ENCODE measurements around the gene EFS.

The EFS gene

GRCh38 chr14:23380976-23381375, 16.0 kb upstream of the EFS start:
- no peak overlapping the region for H4K5ac ChIP-seq (ENCODE audit: low read length)
- no peak overlapping the region for H4K8ac ChIP-seq (ENCODE audit: low read depth, low read length)
- no peaks in the 10 kb centered on the region for H3K27me3 ChIP-seq (ENCODE audit: insufficient read depth, low read length, poor library complexity)
- peaks cover 3% of the 10 kb centered on the region for H3K4me1 ChIP-seq (ENCODE audit: control insufficient read depth, low read depth, low read length)
- no peak overlapping the region for H3K56ac ChIP-seq (ENCODE audit: low read length)
- no peaks in the 10 kb centered on the region for H3K79me1 ChIP-seq (ENCODE audit: low read length)
- no CpG with 5 or more reads among the region's 4 CpGs for WGBS (ENCODE audit: extremely low coverage, insufficient coverage, low lambda C conversion rate)
- no peak for DNase-seq
- no peak overlapping the region for H3K4me3 ChIP-seq (ENCODE audit: low read length)
- no peak overlapping the region for H3K27ac ChIP-seq (ENCODE audit: low read depth, low read length)
- H3K36me3 ChIP-seq (ENCODE audit: control insufficient read depth, insufficient read depth, low read length) = no peaks in the 10 kb centered on the region
- H3K4me2 ChIP-seq (ENCODE audit: low read length) = no peak overlapping the region
- no peak overlapping the region for H3K4ac ChIP-seq (ENCODE audit: low read depth, low read length)
- no peaks in the 10 kb centered on the region for H3K79me2 ChIP-seq (ENCODE audit: control insufficient read depth, insufficient read depth, low read length)
- H2BK5ac ChIP-seq (ENCODE audit: low read length) = no peak overlapping the region
- no peak overlapping the region for H3K23ac ChIP-seq (ENCODE audit: low read length)
- H3K18ac ChIP-seq (ENCODE audit: low read length) = no peak overlapping the region
- H2BK120ac ChIP-seq (ENCODE audit: low read depth, low read length) = no peak overlapping the region
- H2BK15ac ChIP-seq (replicated peaks; ENCODE audit: low read depth) = no peak overlapping the region
- H2AK5ac ChIP-seq (ENCODE audit: low read length) = no peak overlapping the region
- H3K9ac ChIP-seq (ENCODE audit: low read length) = no peak overlapping the region

GRCh38 chr14:23380197-23380914, 15.4 kb upstream of the EFS start:
- Histone ChIP-seq H3K9ac (ENCODE audit: low read length) (no peak overlapping the region), H3K4me1 (ENCODE audit: control insufficient read depth, low read depth, low read length) (peaks cover 3% of the 10 kb centered on the region), H3K4ac (ENCODE audit: low read depth, low read length) (no peak overlapping the region), H4K5ac (ENCODE audit: low read length) (no peak overlapping the region), H3K23ac (ENCODE audit: low read length) (no peak overlapping the region), H3K4me2 (ENCODE audit: low read length) (no peak overlapping the region), H2BK15ac (replicated peaks; ENCODE audit: low read depth) (no peak overlapping the region), H3K27me3 (ENCODE audit: insufficient read depth, low read length, poor library complexity) (no peaks in the 10 kb centered on the region), H3K27ac (ENCODE audit: low read depth, low read length) (no peak overlapping the region), H3K4me3 (ENCODE audit: low read length) (no peak overlapping the region), H3K79me2 (ENCODE audit: control insufficient read depth, insufficient read depth, low read length) (no peaks in the 10 kb centered on the region), H2BK5ac (ENCODE audit: low read length) (no peak overlapping the region), H2AK5ac (ENCODE audit: low read length) (no peak overlapping the region), H4K8ac (ENCODE audit: low read depth, low read length) (no peak overlapping the region), H3K56ac (ENCODE audit: low read length) (no peak overlapping the region), H2BK120ac (ENCODE audit: low read depth, low read length) (no peak overlapping the region), H3K79me1 (ENCODE audit: low read length) (no peaks in the 10 kb centered on the region), H3K18ac (ENCODE audit: low read length) (no peak overlapping the region), H3K36me3 (ENCODE audit: control insufficient read depth, insufficient read depth, low read length) (no peaks in the 10 kb centered on the region)
- no CpG with 5 or more reads among the region's 16 CpGs for WGBS (ENCODE audit: extremely low coverage, insufficient coverage, low lambda C conversion rate)
- no peak for DNase-seq

- Histone ChIP-seq H3K4me1 (ENCODE audit: control insufficient read depth, low read depth, low read length) (peaks cover 3% of the 10 kb centered on the region), H3K36me3 (ENCODE audit: control insufficient read depth, insufficient read depth, low read length) (no peaks in the 10 kb centered on the region), H2BK15ac (replicated peaks; ENCODE audit: low read depth) (no peak overlapping the region), H3K27ac (ENCODE audit: low read depth, low read length) (no peak overlapping the region), H2BK5ac (ENCODE audit: low read length) (no peak overlapping the region), H3K79me1 (ENCODE audit: low read length) (no peaks in the 10 kb centered on the region), H3K9ac (ENCODE audit: low read length) (no peak overlapping the region), H3K18ac (ENCODE audit: low read length) (no peak overlapping the region), H4K8ac (ENCODE audit: low read depth, low read length) (no peak overlapping the region), H3K4me3 (ENCODE audit: low read length) (no peak overlapping the region), H3K23ac (ENCODE audit: low read length) (no peak overlapping the region), H2AK5ac (ENCODE audit: low read length) (no peak overlapping the region), H3K4me2 (ENCODE audit: low read length) (no peak overlapping the region), H3K56ac (ENCODE audit: low read length) (no peak overlapping the region), H2BK120ac (ENCODE audit: low read depth, low read length) (no peak overlapping the region), H3K4ac (ENCODE audit: low read depth, low read length) (no peak overlapping the region), H4K5ac (ENCODE audit: low read length) (no peak overlapping the region), H3K79me2 (ENCODE audit: control insufficient read depth, insufficient read depth, low read length) (no peaks in the 10 kb centered on the region), H3K27me3 (ENCODE audit: insufficient read depth, low read length, poor library complexity) (no peaks in the 10 kb centered on the region)
- WGBS (ENCODE audit: extremely low coverage, insufficient coverage, low lambda C conversion rate) = no CpG with 5 or more reads among the region's 12 CpGs
- peak; percentile 64 for DNase-seq
These were observed 14.6 kb upstream of the EFS start for GRCh38 chr14:23379366-23380196.

GRCh38 chr14:23378612-23379220, 13.7 kb upstream of the EFS start:
- Histone ChIP-seq H3K27me3 (ENCODE audit: insufficient read depth, low read length, poor library complexity) (no peaks in the 10 kb centered on the region), H3K23ac (ENCODE audit: low read length) (no peak overlapping the region), H3K9ac (ENCODE audit: low read length) (no peak overlapping the region), H3K79me2 (ENCODE audit: control insufficient read depth, insufficient read depth, low read length) (no peaks in the 10 kb centered on the region), H3K56ac (ENCODE audit: low read length) (no peak overlapping the region), H2BK120ac (ENCODE audit: low read depth, low read length) (no peak overlapping the region), H3K4me3 (ENCODE audit: low read length) (no peak overlapping the region), H4K8ac (ENCODE audit: low read depth, low read length) (no peak overlapping the region), H3K4ac (ENCODE audit: low read depth, low read length) (no peak overlapping the region), H3K27ac (ENCODE audit: low read depth, low read length) (no peak overlapping the region), H3K79me1 (ENCODE audit: low read length) (no peaks in the 10 kb centered on the region), H4K5ac (ENCODE audit: low read length) (no peak overlapping the region), H2AK5ac (ENCODE audit: low read length) (no peak overlapping the region), H3K4me1 (ENCODE audit: control insufficient read depth, low read depth, low read length) (peaks cover 3% of the 10 kb centered on the region), H3K4me2 (ENCODE audit: low read length) (no peak overlapping the region), H3K18ac (ENCODE audit: low read length) (no peak overlapping the region), H3K36me3 (ENCODE audit: control insufficient read depth, insufficient read depth, low read length) (no peaks in the 10 kb centered on the region), H2BK5ac (ENCODE audit: low read length) (no peak overlapping the region), H2BK15ac (replicated peaks; ENCODE audit: low read depth) (no peak overlapping the region)
- no peak for DNase-seq
- no CpG with 5 or more reads among the region's 11 CpGs for WGBS (ENCODE audit: extremely low coverage, insufficient coverage, low lambda C conversion rate)

GRCh38 chr14:23377573-23378563, 12.9 kb upstream of the EFS start:
- Histone ChIP-seq H2BK15ac (replicated peaks; ENCODE audit: low read depth) (no peak overlapping the region), H2BK5ac (ENCODE audit: low read length) (no peak overlapping the region), H3K27me3 (ENCODE audit: insufficient read depth, low read length, poor library complexity) (no peaks in the 10 kb centered on the region), H3K9ac (ENCODE audit: low read length) (no peak overlapping the region), H3K4me3 (ENCODE audit: low read length) (no peak overlapping the region), H2AK5ac (ENCODE audit: low read length) (no peak overlapping the region), H3K4ac (ENCODE audit: low read depth, low read length) (no peak overlapping the region), H3K4me1 (ENCODE audit: control insufficient read depth, low read depth, low read length) (peaks cover 3% of the 10 kb centered on the region), H3K79me1 (ENCODE audit: low read length) (no peaks in the 10 kb centered on the region), H2BK120ac (ENCODE audit: low read depth, low read length) (no peak overlapping the region), H3K36me3 (ENCODE audit: control insufficient read depth, insufficient read depth, low read length) (no peaks in the 10 kb centered on the region), H3K79me2 (ENCODE audit: control insufficient read depth, insufficient read depth, low read length) (no peaks in the 10 kb centered on the region), H3K4me2 (ENCODE audit: low read length) (no peak overlapping the region), H3K27ac (ENCODE audit: low read depth, low read length) (no peak overlapping the region), H3K18ac (ENCODE audit: low read length) (no peak overlapping the region), H4K5ac (ENCODE audit: low read length) (no peak overlapping the region), H3K56ac (ENCODE audit: low read length) (no peak overlapping the region), H4K8ac (ENCODE audit: low read depth, low read length) (no peak overlapping the region), H3K23ac (ENCODE audit: low read length) (no peak overlapping the region)
- no peak for DNase-seq
- WGBS (ENCODE audit: extremely low coverage, insufficient coverage, low lambda C conversion rate) = no CpG with 5 or more reads among the region's 14 CpGs
